ENCODE data around the gene MAIP1.

GRCh38 chr2:199911877-199912161, 43.6 kb upstream of the MAIP1 start:
- no peak for TF ChIP-seq POLR2A (IDR thresholded peaks at IDR 0.05)
- TF ChIP-seq CTCF (IDR thresholded peaks at IDR 0.05) = no peak
